C4-2B (cell line): Measurements from ENCODE around the gene SEC31B.

ENCODE experiments used
- ZFX ChIP-seq: fragments of 450-650 bp; IDR thresholded peaks from 2 replicates; pipeline ENCODE4 v1.6.1; 2017
- TF ChIP-seq, protein P1 (sequence below): fragments of 450-650 bp; conservative IDR thresholded peaks from 2 replicates; pipeline ENCODE4 v1.5.1; 2017; ENCODE audit warnings: mild to moderate bottlenecking

DNA sequence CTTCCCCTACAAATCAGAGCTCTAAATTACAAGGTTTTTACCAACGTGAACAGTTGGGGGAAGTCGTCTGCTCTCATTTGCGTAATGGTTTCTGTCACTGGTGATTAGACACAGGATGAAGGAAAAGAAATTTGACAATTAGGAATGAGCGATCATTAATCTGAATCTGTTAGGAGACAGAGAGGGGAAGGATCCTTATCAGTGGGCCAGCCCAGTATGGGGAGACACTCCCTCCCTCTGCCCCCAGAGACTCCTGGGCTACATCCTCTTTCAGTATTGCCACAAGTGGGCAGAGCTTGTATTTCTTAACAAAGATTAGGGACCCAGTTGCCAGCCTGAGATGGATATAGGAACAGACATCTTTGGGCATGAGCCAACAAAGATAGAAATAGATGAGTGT lies 31.5 kb upstream of the SEC31B start:
- TF ChIP-seq, protein P1, sequence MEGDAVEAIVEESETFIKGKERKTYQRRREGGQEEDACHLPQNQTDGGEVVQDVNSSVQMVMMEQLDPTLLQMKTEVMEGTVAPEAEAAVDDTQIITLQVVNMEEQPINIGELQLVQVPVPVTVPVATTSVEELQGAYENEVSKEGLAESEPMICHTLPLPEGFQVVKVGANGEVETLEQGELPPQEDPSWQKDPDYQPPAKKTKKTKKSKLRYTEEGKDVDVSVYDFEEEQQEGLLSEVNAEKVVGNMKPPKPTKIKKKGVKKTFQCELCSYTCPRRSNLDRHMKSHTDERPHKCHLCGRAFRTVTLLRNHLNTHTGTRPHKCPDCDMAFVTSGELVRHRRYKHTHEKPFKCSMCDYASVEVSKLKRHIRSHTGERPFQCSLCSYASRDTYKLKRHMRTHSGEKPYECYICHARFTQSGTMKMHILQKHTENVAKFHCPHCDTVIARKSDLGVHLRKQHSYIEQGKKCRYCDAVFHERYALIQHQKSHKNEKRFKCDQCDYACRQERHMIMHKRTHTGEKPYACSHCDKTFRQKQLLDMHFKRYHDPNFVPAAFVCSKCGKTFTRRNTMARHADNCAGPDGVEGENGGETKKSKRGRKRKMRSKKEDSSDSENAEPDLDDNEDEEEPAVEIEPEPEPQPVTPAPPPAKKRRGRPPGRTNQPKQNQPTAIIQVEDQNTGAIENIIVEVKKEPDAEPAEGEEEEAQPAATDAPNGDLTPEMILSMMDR = no peak
- TF ChIP-seq ZFX = no peak
